KBM-7 (cell line): Measurements from ENCODE around the gene OR10H5.
A peak's percentile ranks its signal among the peaks of the same experiment; 100 is the strongest.
"Not testable (repeated sequence)": the region's sequence is repeated elsewhere in the genome, so short reads cannot be mapped to it uniquely, and the experiment has no call there.

Experiments used
- DNase-seq: peaks from one replicate; pipeline ENCODE4 v3.0.0-alpha.2; 2015
- in situ Hi-C: fragments of 300-500 bp; cut with MboI; formaldehyde crosslinking; loops from 2 replicates; pipeline ENCODE4 v1.14.3; 2020; ENCODE audit warnings: low sequenced_read_pairs, low pct_unique_long_range_greater_than_20kb, mixed read lengths

The OR10H5 gene

DNA sequence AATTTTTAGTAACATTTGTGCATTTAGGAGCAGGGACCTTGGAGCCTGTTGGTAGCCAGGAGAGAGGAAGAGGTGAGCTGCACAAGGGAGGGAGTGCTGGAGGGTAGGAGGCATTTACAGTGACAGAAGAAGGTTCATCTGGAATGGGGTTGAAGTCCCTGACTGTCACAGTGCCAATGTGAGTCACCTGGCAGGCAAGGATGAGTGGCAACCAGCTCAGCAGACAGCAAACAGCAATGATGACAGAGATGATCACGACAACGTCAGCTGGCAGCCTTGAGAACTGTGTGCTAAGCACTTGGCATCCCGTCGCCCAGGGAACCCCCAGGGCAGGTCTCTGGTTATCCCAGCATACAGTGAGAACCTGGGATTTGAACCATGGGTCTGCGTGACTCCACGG is 2.6 kb downstream of the OR10H5 start:
- in situ Hi-C loops = no loop called here
- DNase-seq = no peak

DNA sequence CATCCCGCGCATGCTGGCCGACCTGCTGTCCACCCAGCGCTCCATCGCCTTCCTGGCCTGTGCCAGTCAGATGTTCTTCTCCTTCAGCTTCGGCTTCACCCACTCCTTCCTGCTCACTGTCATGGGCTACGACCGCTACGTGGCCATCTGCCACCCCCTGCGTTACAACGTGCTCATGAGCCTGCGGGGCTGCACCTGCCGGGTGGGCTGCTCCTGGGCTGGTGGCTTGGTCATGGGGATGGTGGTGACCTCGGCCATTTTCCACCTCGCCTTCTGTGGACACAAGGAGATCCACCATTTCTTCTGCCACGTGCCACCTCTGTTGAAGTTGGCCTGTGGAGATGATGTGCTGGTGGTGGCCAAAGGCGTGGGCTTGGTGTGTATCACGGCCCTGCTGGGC is 6.8 kb downstream of the OR10H5 start:
- in situ Hi-C loops, DNase-seq: not testable (repeated sequence)

DNA sequence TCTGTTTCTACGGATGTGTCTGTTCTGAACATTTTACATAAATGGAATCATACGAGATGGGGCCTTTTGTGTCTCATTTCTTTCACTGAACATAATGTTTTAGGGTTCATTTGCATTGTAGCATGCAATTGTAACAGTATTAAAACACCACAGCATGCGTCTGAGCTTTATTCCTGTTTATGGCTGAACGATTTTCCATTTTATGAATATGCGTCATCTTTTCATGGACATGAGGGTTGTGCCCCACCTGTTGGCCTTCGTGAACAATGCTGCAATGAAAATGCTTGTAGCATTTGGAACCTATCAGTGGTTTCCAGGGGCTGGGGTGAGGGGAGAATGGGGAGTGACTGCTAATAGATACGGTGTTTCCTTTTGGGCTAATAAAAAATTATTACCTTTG is 22.9 kb downstream of the OR10H5 start:
- in situ Hi-C loops = no loop called here
- DNase-seq = peak; percentile 27

DNA sequence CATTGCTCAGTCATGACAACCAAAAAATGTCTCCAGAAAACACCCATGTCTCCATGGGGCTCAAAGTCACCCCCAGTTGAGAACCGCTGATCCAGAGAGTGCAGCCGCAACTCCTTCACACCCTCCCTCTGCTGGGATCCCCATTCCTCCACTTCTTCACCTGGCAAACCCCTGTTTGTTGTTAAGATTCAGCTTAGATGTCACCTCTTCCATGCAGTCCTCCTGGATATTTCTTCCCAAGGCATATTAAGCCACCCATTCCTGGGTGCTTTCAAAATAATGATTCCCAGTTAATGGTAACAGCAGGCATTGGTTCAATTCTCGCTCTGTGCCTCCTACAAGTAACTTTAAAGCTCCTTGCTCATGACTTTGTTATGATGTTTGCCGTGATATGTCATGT is 24.0 kb downstream of the OR10H5 start:
- in situ Hi-C loops = no loop called here

DNA sequence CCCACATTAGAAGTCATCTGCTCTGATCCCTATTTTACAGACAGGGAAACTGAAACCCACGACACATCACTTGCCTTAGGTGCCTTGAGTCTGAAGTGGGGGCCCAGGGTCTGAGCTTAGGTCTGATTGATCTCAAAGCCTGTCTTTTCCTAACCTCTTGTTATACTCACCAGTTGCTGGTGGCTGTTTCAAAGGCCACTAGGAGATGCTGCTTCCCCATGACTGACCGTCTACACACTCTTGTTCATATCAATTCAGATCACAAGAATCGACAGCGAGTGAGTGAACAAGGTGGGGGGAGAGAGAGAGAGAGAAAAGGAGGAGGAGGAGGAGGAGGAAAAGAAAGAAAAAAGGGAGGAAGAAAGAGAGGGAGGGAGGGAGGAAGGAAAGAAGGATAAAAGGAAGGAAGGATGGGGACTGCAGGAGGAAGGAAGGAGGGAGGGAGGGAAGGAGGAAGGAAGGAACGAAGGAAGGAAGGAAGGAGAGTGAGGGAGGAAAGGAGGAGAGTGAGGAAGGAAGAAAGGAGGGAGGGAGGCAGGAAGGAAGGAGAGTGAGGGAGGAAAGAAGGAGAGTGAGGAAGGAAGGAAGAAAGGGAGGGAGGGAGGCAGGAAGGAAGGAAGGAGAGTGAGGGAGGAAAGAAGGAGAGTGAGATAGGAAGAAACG is 24.7 kb downstream of the OR10H5 start:
- in situ Hi-C loops = no loop called here
- no peak for DNase-seq

More for the DNA sequence above, 24.0 kb downstream of the OR10H5 start:
- no peak for DNase-seq

DNA sequence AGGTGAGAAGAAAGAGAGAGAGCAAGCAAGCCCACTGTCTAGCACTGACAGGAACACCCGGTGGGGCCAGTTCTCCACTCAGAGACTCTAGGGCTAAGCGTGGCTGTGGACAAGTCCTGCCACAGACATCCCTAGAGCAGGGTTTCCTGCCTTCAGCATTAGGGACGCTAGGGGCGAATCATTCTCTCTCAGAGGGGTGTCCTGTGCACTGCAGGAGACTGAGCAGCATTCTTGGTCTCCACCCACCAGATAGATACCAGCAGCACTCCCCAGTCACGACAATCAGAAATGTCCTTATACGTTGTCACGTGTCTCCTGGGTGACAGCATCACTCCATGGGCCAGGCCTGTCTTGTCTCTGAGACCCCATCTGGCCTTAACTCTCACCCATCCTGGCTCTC is 26.5 kb downstream of the OR10H5 start:
- DNase-seq = no peak
- in situ Hi-C loops = no loop called here

DNA sequence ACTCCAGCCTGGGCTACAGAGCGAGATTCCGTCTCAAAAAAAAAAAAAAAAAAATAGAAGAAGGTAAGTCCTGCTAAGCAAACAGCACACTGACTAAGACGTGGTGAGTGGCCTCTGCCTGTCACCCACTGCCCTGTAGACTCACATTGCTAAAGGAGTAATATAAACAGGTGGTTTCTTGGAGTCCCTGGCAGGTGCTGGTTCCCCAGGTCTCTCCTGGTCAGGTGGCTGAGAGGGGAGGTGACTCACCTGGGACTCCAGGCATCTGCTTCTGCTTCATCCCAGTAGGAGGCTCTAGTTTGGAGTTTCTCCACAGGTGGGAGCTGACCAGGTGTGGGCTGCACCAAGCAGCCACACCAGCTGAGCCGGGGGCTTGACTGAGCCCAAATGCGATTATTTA is 27.8 kb downstream of the OR10H5 start, which contains the start of gene OR10H1:
TSS of gene OR10H1 (minus strand) at position 359 of the 400 bp plus-strand sequence. CDS start 7,627 bp downstream, outside the sequence.
- no peak for DNase-seq
- in situ Hi-C loops = no loop called here

DNA sequence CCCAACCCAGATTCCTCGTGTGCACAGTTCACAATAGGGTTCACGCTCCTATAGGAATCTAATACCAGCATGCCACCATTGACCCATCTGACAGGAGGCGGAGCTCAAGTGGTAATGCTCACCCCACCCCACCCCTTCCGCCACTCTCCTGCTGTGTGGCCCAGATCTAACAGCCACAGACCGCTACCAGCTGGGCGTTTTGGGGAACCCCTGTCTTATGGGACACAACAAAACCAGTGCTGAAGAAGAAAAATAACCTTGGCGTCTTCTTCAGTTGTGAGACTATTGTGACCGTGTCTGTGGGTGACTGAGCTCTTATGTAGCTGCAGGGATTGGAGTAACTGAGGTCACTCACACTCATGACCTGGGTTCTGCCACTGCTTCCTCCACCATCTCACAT is 33.2 kb downstream of the OR10H5 start:
- DNase-seq = no peak
- in situ Hi-C loops = no loop called here

DNA sequence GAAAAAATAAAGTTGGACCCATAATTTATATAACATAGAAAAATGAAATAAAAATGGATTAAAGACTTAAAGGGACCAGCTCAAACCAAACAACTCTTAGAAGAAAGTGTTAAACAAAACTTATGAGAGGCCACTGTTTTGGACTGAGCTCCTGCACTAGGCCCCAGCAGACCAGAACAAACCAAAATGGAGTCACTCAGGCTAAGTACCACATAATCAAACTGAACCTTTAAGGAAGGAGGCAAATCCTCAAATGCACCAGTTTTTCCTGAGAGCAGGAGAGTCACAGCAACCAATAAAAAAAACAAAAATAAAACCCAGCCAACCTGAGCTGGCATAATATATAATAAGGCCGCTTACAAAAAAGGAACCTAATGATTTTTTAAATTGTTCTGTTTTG is 38.3 kb downstream of the OR10H5 start:
- no peak for DNase-seq
- in situ Hi-C loops = no loop called here

DNA sequence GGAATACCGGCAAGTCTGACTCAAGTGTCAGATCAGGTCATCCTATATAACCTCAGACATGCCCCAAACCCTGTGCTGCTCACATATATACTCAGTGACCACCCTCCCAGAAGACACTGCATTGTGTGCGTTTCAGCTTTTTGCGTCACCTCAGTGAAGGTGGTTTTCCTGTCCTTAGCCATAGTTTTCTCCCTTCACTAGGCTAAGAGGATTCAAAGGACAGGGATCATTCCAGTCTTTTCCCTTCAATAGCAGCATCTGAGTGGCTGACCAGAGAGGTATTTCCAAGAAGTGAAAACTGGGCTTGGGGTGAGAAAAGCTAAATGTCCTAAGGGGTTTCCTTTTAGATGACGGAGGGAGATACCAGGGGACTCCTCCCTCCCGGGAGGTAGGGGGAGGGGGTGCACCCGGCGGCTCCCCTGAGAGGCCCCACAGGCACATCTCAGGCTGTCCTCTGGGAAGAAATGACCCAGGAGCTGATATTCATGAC is 40.7 kb downstream of the OR10H5 start:
- DNase-seq = peak; percentile 7

DNA sequence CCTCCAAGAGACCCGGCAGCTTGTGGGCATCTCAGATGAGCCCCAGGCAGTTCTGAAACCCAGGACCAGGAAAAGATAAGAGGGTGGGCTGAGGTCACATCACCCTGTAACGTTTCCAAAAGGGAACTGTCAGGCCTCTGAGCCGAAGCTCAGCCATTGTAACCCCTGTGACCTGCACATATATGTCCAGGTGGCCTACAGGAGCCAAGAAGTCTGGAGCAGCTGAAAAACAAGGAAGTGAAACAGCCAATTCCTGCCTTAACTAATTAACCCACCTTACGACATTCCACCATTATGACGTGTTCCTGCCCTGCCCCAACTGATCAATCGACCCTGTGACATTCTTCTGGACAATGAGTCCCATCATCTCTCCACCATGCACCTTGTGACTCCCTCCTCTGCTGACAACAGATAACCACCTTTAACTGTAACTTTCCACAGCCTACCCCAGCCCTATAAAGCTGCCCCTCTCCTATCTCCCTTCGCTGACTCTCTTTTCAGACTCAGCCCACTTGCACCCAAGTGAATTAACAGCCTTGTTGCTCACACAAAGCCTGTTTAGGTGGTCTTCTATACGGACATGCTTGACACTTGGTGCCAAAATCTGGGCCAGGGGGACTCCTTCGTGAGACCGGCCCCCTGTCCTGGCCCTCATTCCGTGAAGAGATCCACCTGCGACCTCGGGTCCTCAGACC is 41.3 kb downstream of the OR10H5 start:
- in situ Hi-C loops = not testable (repeated sequence)
- peak; percentile 37 for DNase-seq

More for the DNA sequence above, 40.7 kb downstream of the OR10H5 start:
- in situ Hi-C loops = no loop called here

DNA sequence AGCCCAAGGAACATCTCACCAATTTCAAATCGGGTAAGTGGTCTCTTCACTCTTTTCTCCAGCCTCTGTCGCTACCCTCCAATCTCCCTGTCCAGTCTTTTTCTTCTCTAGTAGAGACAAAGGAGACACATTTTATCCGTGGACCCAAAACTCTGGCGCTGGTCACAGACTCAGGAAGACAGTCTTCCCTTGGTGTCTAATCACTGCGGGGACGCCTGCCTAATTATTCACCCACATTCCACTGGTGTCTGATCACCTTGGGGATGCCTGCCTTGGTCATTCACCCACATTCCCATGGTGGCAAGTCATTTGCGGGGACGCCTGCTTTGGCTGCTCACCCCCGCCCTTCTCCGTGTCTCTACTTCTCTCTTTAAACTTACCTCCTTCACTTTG is 41.8 kb downstream of the OR10H5 start:
- DNase-seq = no peak
- in situ Hi-C loops = no loop called here

DNA sequence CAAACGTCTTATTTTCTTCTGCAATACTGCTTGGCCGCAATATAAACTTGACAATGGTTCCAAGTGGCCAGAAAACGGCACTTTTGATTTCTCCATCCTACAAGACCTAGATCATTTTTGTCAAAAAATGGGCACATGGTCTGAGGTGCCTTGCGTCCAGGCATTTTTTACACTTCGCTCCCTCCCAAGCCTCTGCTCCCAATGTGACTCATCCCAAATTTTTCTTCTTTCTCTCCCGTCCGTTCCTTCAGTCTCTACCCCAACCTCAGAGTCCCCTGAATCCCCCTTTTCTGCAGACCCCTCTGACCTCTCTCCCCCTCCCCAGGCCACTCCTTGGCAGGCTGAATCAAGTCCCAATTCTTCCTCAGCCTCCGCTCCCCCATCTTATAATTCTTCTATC is 42.3 kb downstream of the OR10H5 start:
- no peak for DNase-seq
- in situ Hi-C loops = no loop called here

DNA sequence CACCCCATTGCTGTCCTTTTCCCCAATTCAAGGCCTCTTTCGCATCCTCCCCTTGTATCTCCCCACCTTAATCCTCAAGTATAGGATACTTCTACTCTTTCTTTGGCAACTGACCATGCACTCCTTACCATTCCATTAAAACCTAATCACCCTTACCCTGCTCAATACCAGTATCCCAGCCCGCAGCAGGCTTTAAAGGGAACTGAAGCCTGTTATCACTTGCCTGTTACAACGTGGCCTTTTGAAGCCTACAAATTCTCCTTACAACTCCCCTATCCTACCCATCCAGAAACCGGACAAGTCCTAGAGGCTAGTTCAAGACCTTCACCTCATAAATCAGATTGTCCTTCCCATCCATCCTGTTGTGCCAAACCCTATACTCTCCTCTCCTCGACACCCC is 44.2 kb downstream of the OR10H5 start:
- in situ Hi-C loops = no loop called here
- DNase-seq = no peak

DNA sequence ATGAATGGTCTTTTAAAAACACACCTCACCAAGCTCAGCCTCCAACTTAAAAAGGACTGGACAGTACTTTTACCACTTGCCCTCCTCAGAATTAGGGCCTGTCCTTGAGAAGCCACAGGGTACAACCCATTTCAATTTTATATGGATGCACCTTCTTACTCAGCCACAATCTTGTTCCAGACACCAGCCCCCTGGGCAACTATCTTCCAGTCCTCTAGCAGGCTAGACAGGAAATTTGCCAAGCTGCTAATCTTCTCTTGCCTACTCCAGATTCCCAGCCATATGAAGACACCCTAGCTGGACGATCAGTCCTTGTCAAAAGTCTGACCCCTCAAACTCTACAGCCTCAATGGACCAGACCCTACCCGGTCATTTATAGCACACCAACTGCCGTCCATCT is 46.8 kb downstream of the OR10H5 start:
- in situ Hi-C loops, DNase-seq: not testable (repeated sequence)

DNA sequence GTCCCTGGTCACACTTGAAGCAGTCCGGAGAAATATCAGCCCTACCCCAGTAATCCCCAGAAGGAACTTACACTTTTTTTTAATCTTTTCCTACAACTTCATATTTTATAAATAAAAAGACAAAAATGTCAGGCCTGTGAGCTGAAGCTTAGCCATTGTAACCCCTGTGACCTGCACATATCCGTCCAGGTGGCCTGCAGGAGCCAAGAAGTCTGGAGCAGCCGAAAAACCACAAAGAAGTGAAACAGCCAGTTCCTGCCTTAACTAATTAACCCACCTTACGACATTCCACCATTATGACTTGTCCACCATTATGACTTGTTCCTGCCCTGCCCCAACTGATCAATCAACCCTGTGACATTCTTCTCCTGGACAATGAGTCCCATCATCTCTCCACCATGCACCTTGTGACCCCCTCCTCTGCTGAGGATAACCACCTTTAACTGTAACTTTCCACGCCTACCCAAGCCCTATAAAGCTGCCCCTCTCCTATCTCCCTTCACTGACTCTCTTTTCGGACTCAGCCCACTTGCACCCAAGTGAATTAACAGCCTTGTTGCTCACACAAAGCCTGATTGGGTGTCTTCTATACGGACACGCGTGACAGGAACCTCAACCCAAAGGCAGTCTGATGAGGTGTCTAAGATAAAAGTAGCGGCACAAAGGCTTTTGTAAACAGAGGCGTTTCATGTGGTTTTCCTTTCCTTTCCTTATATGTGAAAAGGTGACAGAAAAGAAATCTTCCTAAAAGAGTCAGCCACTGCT is 48.3 kb downstream of the OR10H5 start:
- DNase-seq = peak; percentile 27
- in situ Hi-C loops = not testable (repeated sequence)

DNA sequence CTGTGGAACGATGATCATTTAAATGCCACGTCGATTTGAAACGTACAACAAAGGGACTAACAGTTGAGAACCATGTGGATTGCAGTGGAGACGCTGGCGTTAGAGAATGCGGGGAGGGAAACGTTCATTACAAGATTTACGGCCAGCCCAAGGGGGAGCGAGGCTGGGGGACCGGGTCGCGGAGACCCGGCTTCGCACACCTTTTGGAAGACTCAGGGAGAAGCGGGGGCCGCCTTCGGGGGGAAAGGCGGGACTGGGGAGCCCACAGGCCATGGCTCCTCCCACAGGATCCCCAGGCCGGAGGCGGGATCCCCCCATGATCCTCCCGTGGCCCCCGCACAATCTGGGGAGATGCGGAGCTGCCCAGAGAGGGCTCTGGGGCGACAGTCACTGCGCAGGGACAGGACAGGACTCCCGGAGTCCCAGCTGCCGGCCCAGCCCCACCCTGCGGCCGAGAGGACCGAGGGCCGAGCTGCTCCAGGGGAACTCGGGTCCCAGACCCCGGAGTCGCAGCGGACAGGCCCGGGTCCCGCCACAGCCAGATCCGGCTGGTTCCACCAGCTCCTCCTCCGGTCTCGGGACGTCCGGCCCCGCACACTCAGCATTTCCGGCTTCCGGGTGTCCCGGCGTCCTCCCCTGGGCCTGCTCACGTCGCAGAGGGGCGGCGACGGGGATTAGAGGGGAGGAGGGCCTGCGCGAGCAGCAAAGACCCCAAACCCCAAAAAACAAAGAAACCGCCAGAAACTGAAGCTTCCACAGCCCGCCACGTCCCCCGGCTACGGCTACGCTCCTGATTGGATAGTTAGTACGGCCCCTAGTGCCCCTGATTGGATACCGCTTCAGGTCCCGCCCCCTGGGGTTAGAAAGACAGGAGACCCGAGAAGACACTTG is 49.1 kb downstream of the OR10H5 start:
- in situ Hi-C loops = no loop called here
- peak; percentile 99 for DNase-seq

DNA sequence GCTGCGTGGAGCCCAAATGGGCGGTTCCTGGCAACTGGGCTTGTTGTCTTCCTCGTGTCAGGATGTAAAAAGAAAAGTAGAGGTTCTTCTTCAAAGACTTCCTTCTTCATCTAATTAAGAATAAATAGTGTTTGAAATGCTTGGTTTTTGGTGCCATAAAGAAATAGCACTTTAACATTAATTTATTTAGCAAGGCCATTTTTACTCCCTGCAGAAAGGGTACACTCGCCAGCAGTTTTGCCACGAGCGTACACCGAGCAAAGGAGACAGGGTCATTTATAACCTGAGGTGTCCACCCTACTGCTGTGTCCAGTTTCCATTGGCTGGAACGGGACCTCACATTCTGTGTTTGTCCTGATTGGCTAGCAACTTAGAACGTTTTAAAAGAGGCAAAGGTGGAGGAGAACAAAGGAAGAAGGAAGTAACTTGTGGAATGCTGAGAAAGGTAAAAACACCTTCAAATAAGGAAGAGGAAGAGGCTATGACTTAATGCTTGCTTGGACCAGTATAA is 49.8 kb downstream of the OR10H5 start:
- no peak for DNase-seq
- in situ Hi-C loops = no loop called here

DNA sequence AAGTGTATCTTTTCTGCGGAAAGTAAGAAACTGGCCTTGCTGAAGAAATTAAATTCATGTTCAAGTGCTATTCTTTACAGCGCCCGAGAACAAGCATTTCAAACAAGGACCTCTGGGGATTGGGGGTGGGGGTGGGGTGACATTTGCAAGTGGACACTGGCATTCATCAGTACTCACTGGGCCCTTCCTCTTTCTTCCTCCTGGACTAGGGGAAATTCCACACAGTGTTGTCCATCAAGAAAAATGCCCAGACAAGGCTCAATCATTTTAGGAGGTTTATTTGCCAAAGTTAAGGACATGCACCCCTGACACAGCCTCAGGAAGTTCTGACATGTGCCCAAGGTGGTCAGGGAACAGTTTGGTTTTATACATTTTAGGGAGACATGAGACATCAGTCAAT is 50.9 kb downstream of the OR10H5 start:
- in situ Hi-C loops = no loop called here

More for the DNA sequence above, 50.9 kb downstream of the OR10H5 start:
- DNase-seq = no peak
